ENCODE measurements around the gene LCNL1.

LCNL1 gene

DNA sequence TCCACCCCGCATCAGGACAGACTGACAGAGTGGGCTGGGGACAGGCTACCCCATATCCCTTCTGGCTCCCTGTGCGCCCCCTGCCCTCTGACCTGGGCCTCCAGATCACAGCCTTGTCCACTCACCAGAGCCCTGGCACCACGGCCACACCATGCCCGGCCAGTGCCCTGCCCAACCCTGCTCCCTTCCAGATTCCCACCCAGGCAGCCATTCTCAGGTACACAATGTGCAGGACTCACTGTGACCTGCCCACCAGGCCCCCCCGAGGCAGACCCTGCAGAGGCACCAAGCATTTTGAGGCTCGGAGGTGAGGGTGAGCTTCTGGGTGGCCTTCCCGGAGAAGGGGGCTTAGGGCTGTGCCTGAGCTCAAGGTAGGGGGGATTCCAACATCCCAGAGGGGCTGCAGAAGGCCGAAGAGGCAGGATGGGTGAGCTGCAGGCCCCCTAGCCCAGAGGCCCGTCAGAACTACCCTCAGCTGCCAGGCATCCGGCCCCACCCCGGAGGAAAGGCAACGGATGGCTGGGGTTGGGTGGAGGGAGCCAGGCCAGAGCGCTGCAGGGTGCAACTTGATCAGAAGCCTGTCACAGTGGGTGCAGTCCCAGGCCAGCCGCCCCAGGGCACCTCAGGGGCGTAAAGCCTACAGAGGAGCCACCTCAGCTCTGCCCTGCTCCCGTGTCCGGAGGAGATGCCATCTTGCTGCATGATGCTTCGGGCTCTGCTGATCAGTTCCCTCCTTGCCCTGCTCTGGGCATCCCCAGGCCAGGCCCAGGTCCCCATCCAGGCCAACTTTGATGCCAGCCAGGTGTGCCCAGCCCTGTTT is at the start of gene LCNL1:
LCNL1 (plus strand) TSS at position 762 of the 820 bp plus-strand sequence. CDS start 594 bp downstream, outside the sequence.
- no peak for DNase-seq (ENCODE audit: low spot score)

- no peak for DNase-seq (ENCODE audit: low spot score)
These were observed 48.5 kb upstream of the LCNL1 start for GRCh38 chr9:136934277-136934676.

- no peak for DNase-seq (ENCODE audit: low spot score)
These were observed 47.1 kb upstream of the LCNL1 start for GRCh38 chr9:136935651-136936050.

DNA sequence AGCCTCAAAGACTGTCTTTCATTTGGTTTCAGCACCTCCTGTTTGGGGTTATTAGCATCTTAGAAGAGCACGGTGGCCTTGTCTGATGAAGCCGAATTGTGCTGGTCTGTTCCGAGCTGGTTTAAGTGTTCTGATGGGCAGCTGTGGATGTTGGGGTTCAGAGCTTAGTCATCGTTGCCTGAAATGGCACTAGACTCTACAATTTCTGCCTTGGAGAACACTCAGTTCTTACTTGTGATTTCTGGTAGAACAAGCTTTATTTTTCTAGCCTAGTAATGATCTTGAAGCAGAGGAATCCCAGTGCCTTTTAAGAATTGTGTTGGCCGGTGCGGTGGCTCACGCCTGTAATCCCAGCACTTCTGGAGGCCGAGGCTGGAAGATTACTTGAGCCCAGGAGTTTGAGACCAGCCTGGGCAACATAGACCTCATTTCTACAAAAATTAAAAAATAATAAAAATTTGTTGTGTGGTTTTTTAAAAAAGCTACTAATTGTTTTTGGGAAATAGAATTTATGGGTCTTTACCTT is 46.1 kb upstream of the LCNL1 start:
- DNase-seq (ENCODE audit: low spot score), result no peak

DNA sequence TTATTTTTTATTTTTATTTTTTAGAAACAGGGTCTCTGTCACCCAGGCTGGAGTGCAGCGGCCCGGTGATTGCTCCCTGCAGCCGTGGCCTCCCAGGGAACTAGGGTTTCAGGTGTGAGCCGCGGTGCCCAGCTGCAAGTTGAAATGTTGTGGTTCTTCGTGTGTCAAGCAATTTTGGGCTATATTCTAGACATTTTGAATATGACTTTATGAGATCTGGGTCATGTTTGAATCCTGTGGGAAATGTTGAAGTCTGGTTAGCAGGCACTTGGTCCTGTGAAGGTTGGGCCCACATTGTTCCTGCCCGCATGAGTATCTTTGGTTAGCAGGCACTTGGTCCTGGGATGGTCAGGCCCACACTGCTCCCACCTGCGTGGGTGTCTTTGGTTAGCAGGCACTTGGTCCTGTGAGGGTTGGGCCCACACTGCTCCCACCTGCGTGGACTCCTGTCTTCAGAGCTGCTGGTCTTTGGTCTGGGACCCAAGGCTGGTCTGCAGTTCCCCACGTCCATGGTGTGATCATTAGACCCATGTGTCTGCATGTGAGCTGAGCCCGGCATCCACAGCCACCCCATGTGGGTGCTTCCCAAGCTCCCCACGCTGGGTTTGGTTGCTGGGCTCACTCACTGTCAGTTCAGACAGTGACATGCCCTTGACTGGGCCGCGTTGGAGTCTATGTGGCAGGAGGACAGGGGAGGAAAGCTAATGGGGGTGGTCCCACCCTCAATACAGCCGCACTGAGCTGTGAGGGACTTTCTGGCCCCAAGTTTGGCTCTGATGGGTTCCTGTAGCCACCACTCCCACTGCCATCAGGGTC is 45.4 kb upstream of the LCNL1 start:
- no peak for DNase-seq (ENCODE audit: low spot score)

GRCh38 chr9:136939431-136939995 is 43.3 kb upstream of the LCNL1 start:
- no peak for DNase-seq (ENCODE audit: low spot score)

- no peak for DNase-seq (ENCODE audit: low spot score)
These were observed 42.7 kb upstream of the LCNL1 start for GRCh38 chr9:136939996-136940525.

DNA sequence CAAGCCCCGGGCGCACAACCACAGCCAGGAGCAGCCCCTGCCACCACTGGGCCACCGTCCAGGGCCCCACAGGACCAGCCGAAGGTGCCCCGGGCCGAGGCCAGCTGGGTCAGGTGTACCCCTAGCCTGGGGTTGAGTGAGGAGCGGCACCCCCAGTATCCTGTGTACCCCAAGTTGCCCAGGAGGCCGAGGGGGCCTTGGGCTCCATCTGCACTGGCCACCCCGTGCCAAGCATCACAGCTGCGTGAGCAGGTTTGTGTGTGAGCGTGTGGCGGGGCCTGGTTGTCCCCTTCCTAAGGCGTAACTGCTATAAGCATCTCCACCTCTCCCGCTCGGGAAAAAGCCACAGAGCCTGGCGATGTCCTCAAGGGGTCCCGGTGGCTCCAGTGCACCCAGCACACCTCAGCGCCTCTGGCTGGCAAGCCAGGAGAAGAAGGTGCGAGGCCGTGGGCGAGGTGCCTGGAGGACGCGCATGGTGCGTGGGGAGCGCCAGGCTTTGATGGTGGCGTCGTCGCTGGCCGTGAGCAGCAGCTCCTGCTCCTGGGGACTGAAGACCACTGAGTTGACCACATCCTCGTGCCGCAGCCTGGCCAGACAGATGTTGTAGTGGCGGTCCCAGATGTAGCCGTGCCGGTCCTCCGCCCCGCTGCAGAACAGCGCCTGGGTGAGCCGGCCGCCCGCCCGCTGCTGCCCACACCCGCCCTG is 42.1 kb upstream of the LCNL1 start:
- DNase-seq (ENCODE audit: low spot score), result no peak

GRCh38 chr9:136941231-136942111 is 41.3 kb upstream of the LCNL1 start:
- no peak for DNase-seq (ENCODE audit: low spot score)

DNA sequence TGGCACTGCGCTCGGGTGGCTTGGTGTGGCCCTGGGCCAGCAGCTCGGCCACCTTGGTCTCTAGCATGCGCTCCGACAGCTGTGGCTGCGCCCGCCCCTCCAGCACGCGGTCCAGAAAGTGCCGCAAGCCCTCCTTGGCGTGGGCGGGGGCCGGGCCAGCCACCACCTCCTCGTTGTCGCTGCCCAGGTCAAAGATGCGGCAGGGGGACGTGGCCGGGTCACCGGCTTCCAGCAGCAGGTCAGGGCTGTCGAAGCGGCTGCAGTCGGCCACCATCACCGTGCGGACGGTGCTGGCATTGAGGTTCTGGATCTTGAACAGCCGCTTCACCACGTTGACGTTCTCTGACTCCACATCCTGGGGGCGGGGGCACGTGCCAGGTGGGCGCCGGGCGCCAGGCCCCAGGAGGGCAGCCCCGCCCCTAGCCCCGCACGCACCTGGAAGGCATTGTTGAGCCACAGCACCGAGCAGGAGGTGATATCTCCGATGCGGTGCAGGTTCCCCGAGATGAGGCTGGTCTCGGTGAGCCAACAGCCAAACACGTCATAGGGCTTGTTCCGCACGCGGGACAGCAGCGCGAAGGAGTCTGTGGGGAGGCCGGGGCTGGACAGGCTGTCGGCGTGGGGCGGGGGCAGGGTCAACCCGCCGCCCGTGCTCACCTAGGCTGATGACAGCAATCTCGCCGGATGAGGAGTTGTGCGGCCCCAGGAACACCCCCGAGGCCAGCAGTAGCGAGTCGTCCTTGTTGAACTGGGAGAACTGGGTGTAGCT is 40.5 kb upstream of the LCNL1 start:
- DNase-seq (ENCODE audit: low spot score), result no peak

DNA sequence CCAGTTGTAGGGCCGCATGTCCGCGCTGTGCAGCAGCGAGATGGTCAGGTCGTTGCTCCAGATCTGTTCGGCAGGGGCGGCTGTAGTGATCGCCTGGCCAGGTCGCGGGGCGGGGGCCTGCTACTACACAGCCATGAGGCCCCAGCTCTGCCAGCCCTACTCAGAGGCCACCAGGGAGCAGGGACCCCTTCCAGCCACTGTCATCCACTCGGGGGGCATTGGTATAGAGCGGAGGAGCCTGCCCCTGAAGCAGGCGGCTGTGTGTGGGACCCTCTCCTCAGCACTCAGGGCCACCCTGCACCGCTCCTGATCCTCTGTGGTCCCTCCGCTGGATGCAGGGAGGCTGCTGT is 39.9 kb upstream of the LCNL1 start:
- no peak for DNase-seq (ENCODE audit: low spot score)

- DNase-seq (ENCODE audit: low spot score), result no peak
These were observed 39.2 kb upstream of the LCNL1 start for GRCh38 chr9:136943291-136944211.

- DNase-seq (ENCODE audit: low spot score), result peak; percentile 59
These were observed 38.6 kb upstream of the LCNL1 start for GRCh38 chr9:136944212-136944518.

- DNase-seq (ENCODE audit: low spot score), result peak; percentile 99
These were observed 38.1 kb upstream of the LCNL1 start, which contains the start of the genes C8G and FBXW5 for GRCh38 chr9:136944519-136945332. TSS of gene C8G (plus strand) at chr9:136945243. CDS start at chr9:136945321, 78 bp downstream. TSS of gene FBXW5 (minus strand) at chr9:136944738. CDS start at chr9:136944083, 655 bp downstream.

GRCh38 chr9:136945333-136946227 is 37.2 kb upstream of the LCNL1 start:
- DNase-seq (ENCODE audit: low spot score), result no peak

- no peak for DNase-seq (ENCODE audit: low spot score)
These were observed 36.4 kb upstream of the LCNL1 start for GRCh38 chr9:136946228-136947027.

All from HuH-7 (cell line).